ENCODE measurements around the gene SNAP47. TPM values are rescaled to one million over a fixed set of nuclear protein-coding genes. Genes with fewer than 3 reads are reported as not detected.

SNAP47 gene
- polyA plus RNA-seq, 1 of the 3 experiments (the other 2 are of a cell fraction) = 45.6 TPM

DNA sequence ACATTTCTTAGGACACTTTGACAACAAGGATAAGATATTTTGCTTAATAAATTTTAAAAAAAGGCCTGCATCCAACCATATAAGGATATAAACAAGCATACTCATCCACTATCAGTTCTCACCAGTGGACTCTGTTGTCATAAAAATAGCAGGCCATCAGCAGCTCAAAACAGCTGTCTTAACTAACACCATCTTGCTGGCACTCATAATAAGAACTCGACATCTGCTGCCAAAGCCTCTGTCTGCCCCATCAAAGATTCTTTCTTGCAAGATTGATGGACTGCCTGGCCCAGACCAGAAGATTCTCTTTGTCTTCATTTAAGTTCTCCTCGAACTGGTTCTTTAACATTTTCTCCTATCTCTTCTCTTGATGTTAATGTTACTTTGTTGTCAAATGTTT lies 10.2 kb upstream of the SNAP47 start:
- TF ChIP-seq YY1 (IDR thresholded peaks at IDR 0.05; ENCODE audit: low read depth) (no peak), EZH2phosphoT487 (IDR thresholded peaks at IDR 0.05; ENCODE audit: borderline replicate concordance, low read depth) (no peak), ZBTB33 (IDR thresholded peaks at IDR 0.05; ENCODE audit: borderline replicate concordance, low read depth) (no peak), FOXM1 (IDR thresholded peaks at IDR 0.05; ENCODE audit: low read depth) (no peak), RFX5 (IDR thresholded peaks at IDR 0.05; ENCODE audit: low read length) (no peak), MXI1 (IDR thresholded peaks at IDR 0.05; ENCODE audit: low read depth, low read length) (no peak), NRF1 (IDR thresholded peaks at IDR 0.05; ENCODE audit: low read depth, low read length) (no peak), GATA2 (CRISPR knock-in tag; IDR thresholded peaks at IDR 0.05) (no peak), NFIC (IDR thresholded peaks at IDR 0.05; ENCODE audit: borderline replicate concordance) (no peak), MEF2A (IDR thresholded peaks at IDR 0.05; ENCODE audit: borderline replicate concordance, low read depth) (no peak), TCF12 (IDR thresholded peaks at IDR 0.05) (no peak), POLR2AphosphoS5 (IDR thresholded peaks at IDR 0.05; ENCODE audit: low read depth, low read length) (no peak), JUND (IDR thresholded peaks at IDR 0.05) (no peak), TEAD4 (IDR thresholded peaks at IDR 0.05; ENCODE audit: borderline replicate concordance, insufficient read depth) (no peak), CHD2 (IDR thresholded peaks at IDR 0.05; ENCODE audit: low read length, partially characterized antibody) (no peak)
- TF ChIP-seq, protein P1, sequence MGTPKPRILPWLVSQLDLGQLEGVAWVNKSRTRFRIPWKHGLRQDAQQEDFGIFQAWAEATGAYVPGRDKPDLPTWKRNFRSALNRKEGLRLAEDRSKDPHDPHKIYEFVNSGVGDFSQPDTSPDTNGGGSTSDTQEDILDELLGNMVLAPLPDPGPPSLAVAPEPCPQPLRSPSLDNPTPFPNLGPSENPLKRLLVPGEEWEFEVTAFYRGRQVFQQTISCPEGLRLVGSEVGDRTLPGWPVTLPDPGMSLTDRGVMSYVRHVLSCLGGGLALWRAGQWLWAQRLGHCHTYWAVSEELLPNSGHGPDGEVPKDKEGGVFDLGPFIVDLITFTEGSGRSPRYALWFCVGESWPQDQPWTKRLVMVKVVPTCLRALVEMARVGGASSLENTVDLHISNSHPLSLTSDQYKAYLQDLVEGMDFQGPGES (IDR thresholded peaks at IDR 0.05; ENCODE audit: low read depth, low read length) = no peak
- TF ChIP-seq, protein P2, sequence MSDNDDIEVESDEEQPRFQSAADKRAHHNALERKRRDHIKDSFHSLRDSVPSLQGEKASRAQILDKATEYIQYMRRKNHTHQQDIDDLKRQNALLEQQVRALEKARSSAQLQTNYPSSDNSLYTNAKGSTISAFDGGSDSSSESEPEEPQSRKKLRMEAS (IDR thresholded peaks at IDR 0.05; ENCODE audit: low read depth) = no peak
- peaks cover 6% of the 10 kb centered on the region; the same call in 1 of the 2 replicates for H4K20me1 ChIP-seq (ENCODE audit: insufficient read depth)
- no peaks in the 10 kb centered on the region for H3K27me3 ChIP-seq (ENCODE audit: insufficient read depth)
- no peaks in the 10 kb centered on the region for H3F3A ChIP-seq (replicated peaks; ENCODE audit: insufficient read depth)
- no peak overlapping the region for H3K4me3 ChIP-seq (ENCODE audit: low read depth in 2 of 2, low read length in 1 of 2)
- no peaks in the 10 kb centered on the region for H3K79me2 ChIP-seq (ENCODE audit: insufficient read depth)
- H3K4me2 ChIP-seq = no peak overlapping the region
- H3K9ac ChIP-seq = no peak overlapping the region
- H3K9me2 ChIP-seq = no peaks in the 10 kb centered on the region
- no peaks in the 10 kb centered on the region for H3K9me3 ChIP-seq
- DNase-seq = no peak
- H2AFZ ChIP-seq (ENCODE audit: low read depth) = no peak overlapping the region
- ChIA-PET POLR2A (no interaction called here), CTCF (no interaction called here)
- 5% methylated on average over 2 of the region's 2 CpGs for WGBS (ENCODE audit: low lambda C conversion rate)
- H3K4me1 ChIP-seq (ENCODE audit: control insufficient read depth in 1 of 2, insufficient read depth in 2 of 2, low read depth in 1 of 2, low read length in 1 of 2) = peaks cover 6 to 18% of the 10 kb centered on the region in 2 experiments; a peak in 3 of 4 replicates
- H3K36me3 ChIP-seq (replicated peaks in 1 of 2; ENCODE audit: control insufficient read depth in 1 of 2, insufficient read depth in 2 of 2, low read length in 1 of 2) = no peaks in the 10 kb centered on the region
- H3K27ac ChIP-seq (ENCODE audit: low read depth in 2 of 2, low read length in 1 of 2) = no peak overlapping the region

- Histone ChIP-seq H3K4me2 (no peak overlapping the region), H3K36me3 (replicated peaks in 1 of 2; ENCODE audit: control insufficient read depth in 1 of 2, insufficient read depth in 2 of 2, low read length in 1 of 2) (peaks cover 4 to 6% of the 10 kb centered on the region in 2 experiments), H3F3A (replicated peaks; ENCODE audit: insufficient read depth) (no peaks in the 10 kb centered on the region), H3K9me3 (no peaks in the 10 kb centered on the region), H3K9ac (no peak overlapping the region), H4K20me1 (ENCODE audit: insufficient read depth) (peaks cover 8% of the 10 kb centered on the region; the same call in 1 of the 2 replicates), H3K27ac (ENCODE audit: low read depth in 2 of 2, low read length in 1 of 2) (no peak overlapping the region), H2AFZ (ENCODE audit: low read depth) (no peak overlapping the region), H3K9me2 (no peaks in the 10 kb centered on the region), H3K4me3 (ENCODE audit: low read depth in 2 of 2, low read length in 1 of 2) (no peak overlapping the region), H3K79me2 (ENCODE audit: insufficient read depth) (no peaks in the 10 kb centered on the region), H3K4me1 (ENCODE audit: control insufficient read depth in 1 of 2, insufficient read depth in 2 of 2, low read depth in 1 of 2, low read length in 1 of 2) (peaks cover 6 to 22% of the 10 kb centered on the region in 2 experiments; a peak in 3 of 4 replicates), H3K27me3 (ENCODE audit: insufficient read depth) (no peaks in the 10 kb centered on the region)
- ChIA-PET POLR2A (no interaction called here), CTCF (no interaction called here)
- DNase-seq = peak; percentile 39
- 19% methylated on average over 3 of the region's 3 CpGs for WGBS (ENCODE audit: low lambda C conversion rate)
- TF ChIP-seq CHD2 (IDR thresholded peaks at IDR 0.05; ENCODE audit: low read length, partially characterized antibody) (peak; percentile 44), FOXM1 (IDR thresholded peaks at IDR 0.05; ENCODE audit: low read depth) (no peak), FOSL2 (IDR thresholded peaks at IDR 0.05; ENCODE audit: borderline replicate concordance, low read depth) (no peak), ZBTB33 (IDR thresholded peaks at IDR 0.05; ENCODE audit: borderline replicate concordance, low read depth) (no peak), NFIC (IDR thresholded peaks at IDR 0.05; ENCODE audit: borderline replicate concordance) (0 out of 2 replicates have a peak, but pooled peaks have one; percentile 4), EZH2phosphoT487 (IDR thresholded peaks at IDR 0.05; ENCODE audit: borderline replicate concordance, low read depth) (no peak), YY1 (IDR thresholded peaks at IDR 0.05; ENCODE audit: low read depth) (no peak), POLR2AphosphoS5 (IDR thresholded peaks at IDR 0.05; ENCODE audit: low read depth, low read length) (no peak), ELF1 (IDR thresholded peaks at IDR 0.05) (no peak), GATA2 (CRISPR knock-in tag; IDR thresholded peaks at IDR 0.05) (peak; percentile 79)
- TF ChIP-seq, protein P1 (IDR thresholded peaks at IDR 0.05; ENCODE audit: low read depth, low read length) = no peak
- TF ChIP-seq, protein P3, sequence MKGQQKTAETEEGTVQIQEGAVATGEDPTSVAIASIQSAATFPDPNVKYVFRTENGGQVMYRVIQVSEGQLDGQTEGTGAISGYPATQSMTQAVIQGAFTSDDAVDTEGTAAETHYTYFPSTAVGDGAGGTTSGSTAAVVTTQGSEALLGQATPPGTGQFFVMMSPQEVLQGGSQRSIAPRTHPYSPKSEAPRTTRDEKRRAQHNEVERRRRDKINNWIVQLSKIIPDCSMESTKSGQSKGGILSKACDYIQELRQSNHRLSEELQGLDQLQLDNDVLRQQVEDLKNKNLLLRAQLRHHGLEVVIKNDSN (IDR thresholded peaks at IDR 0.05; ENCODE audit: borderline replicate concordance, low read depth) = no peak
Observed at GRCh38 chr1:227726318-227726717, 8.9 kb upstream of the SNAP47 start.
